Measurements from ENCODE around the gene ANKLE1. TPM values are rescaled to one million over a fixed set of nuclear protein-coding genes. Genes with fewer than 3 reads are reported as not detected.

ANKLE1 gene
- 0.49 TPM in 1 of 2 replicates, not detected in the other for total RNA-seq

GRCh38 chr19:17281391-17282304 is at the start of gene ANKLE1:
TSS of gene ANKLE1 (plus strand) at chr19:17281901. CDS start at chr19:17281921, 20 bp downstream.

GRCh38 chr19:17245535-17245984 is 36.1 kb upstream of the ANKLE1 start, which contains the start of gene NR2F6:
TSS of gene NR2F6 (minus strand) at chr19:17245919. CDS start at chr19:17245220, 699 bp downstream.

GRCh38 chr19:17264641-17264979 is 17.1 kb upstream of the ANKLE1 start, which contains the start of gene USHBP1:
TSS of gene USHBP1 (minus strand) at chr19:17264745. CDS start at chr19:17264299, 446 bp downstream.

GRCh38 chr19:17266975-17267788 is 14.5 kb upstream of the ANKLE1 start, which contains the start of gene BABAM1:
TSS of gene BABAM1 (plus strand) at chr19:17267443. CDS start at chr19:17268807, 1,364 bp downstream.

GRCh38 chr19:17303167-17303939 is 21.7 kb downstream of the ANKLE1 start, which contains the start of gene ABHD8:
TSS of gene ABHD8 (minus strand) at chr19:17303425. CDS start at chr19:17301616, 1,809 bp downstream.

GRCh38 chr19:17305517-17306284 is 24.0 kb downstream of the ANKLE1 start, which contains the start of gene MRPL34:
TSS of gene MRPL34 (plus strand) at chr19:17305872. CDS start at chr19:17305893, 21 bp downstream.

GRCh38 chr19:17309198-17309964 is 27.7 kb downstream of the ANKLE1 start, which contains the start of gene DDA1:
TSS of gene DDA1 (plus strand) at chr19:17309563. CDS start at chr19:17309655, 92 bp downstream.

GRCh38 chr19:17334414-17335409 is 53.0 kb downstream of the ANKLE1 start, which contains the start of gene ANO8:
TSS of gene ANO8 (minus strand) at chr19:17334855. CDS start at chr19:17334670, 185 bp downstream.

Other genes with a start within 250 kb of the ANKLE1 start
- 2.4 and 3.8 TPM in 2 replicates for gene HAUS8, start 206.4 kb upstream of the ANKLE1 start, total RNA-seq
- 39.5 and 53.3 TPM in 2 replicates for gene MYO9B, start 206.1 kb upstream of the ANKLE1 start, total RNA-seq
- gene USE1, start 66.5 kb upstream of the ANKLE1 start, total RNA-seq, result 19.9 and 31.4 TPM in 2 replicates
- gene OCEL1, start 55.7 kb upstream of the ANKLE1 start, total RNA-seq, result 6.2 and 6.7 TPM in 2 replicates
- 39.9 and 62.5 TPM in 2 replicates for gene NR2F6, start 36.0 kb upstream of the ANKLE1 start, total RNA-seq
- gene USHBP1, start 17.2 kb upstream of the ANKLE1 start, total RNA-seq, result 0.36 and 0.81 TPM in 2 replicates
- 64.3 and 84.5 TPM in 2 replicates for gene BABAM1, start 14.5 kb upstream of the ANKLE1 start, total RNA-seq
- gene ABHD8, start 21.5 kb downstream of the ANKLE1 start, total RNA-seq, result 7.3 and 7.8 TPM in 2 replicates
- gene MRPL34, start 24.0 kb downstream of the ANKLE1 start, total RNA-seq, result 45.9 and 70.3 TPM in 2 replicates
- gene DDA1, start 27.7 kb downstream of the ANKLE1 start, total RNA-seq, result 25.3 and 47.7 TPM in 2 replicates
- 0.97 and 2.5 TPM in 2 replicates for gene ANO8, start 53.0 kb downstream of the ANKLE1 start, total RNA-seq
- gene GTPBP3, start 55.7 kb downstream of the ANKLE1 start, total RNA-seq, result 12.5 and 16.7 TPM in 2 replicates
- gene PLVAP, start 95.4 kb downstream of the ANKLE1 start, total RNA-seq, result 1.1 and 3.6 TPM in 2 replicates
- gene CCDC194, start 112.3 kb downstream of the ANKLE1 start, total RNA-seq, result not detected in 2 replicates
- 1.6 TPM in 1 of 2 replicates, not detected in the other for gene BST2, start 123.7 kb downstream of the ANKLE1 start, total RNA-seq
- gene MVB12A, start 138.1 kb downstream of the ANKLE1 start, total RNA-seq, result 92.5 and 110 TPM in 2 replicates
- not detected in 2 replicates for gene TMEM221, start 166.8 kb downstream of the ANKLE1 start, total RNA-seq
- not detected in 2 replicates for gene NXNL1, start 179.0 kb downstream of the ANKLE1 start, total RNA-seq
- 17.0 and 35.4 TPM in 2 replicates for gene SLC27A1, start 188.6 kb downstream of the ANKLE1 start, total RNA-seq
- 77.9 and 99.3 TPM in 2 replicates for gene PGLS, start 229.7 kb downstream of the ANKLE1 start, total RNA-seq